Skeletal muscle satellite cell (primary cell): ENCODE measurements around the gene ZNF25. TPM values are rescaled to one million over a fixed set of nuclear protein-coding genes. Genes with fewer than 3 reads are reported as not detected.
A peak's percentile ranks its signal among the peaks of the same experiment; 100 is the strongest.
"Not testable (repeated sequence)": the region's sequence is repeated elsewhere in the genome, so short reads cannot be mapped to it uniquely, and the experiment has no call there.

ENCODE experiments used
- H3K27me3 ChIP-seq: 2 replicates; pipeline ENCODE4 v1.7.0; 2013; ENCODE audit warnings: low read length; ENCODE audit not compliant: control insufficient read depth, insufficient read depth
- H3K36me3 ChIP-seq: 2 replicates; pipeline ENCODE4 v1.7.0; 2013; ENCODE audit warnings: mild to moderate bottlenecking, control low read depth, low read length; ENCODE audit not compliant: insufficient read depth
- H3K4me1 ChIP-seq: 2 replicates; pipeline ENCODE4 v1.7.0; 2013; ENCODE audit warnings: low read length; ENCODE audit not compliant: control insufficient read depth, insufficient read depth
- H3K4me2 ChIP-seq: 2 replicates; pipeline ENCODE4 v1.7.0; 2013; ENCODE audit warnings: mild to moderate bottlenecking, low read length
- H3K4me3 ChIP-seq: 2 replicates; pipeline ENCODE4 v1.7.0; 2013; ENCODE audit warnings: low read length
- H3K9ac ChIP-seq: 2 replicates; pipeline ENCODE4 v1.7.0; 2013; ENCODE audit warnings: mild to moderate bottlenecking, low read depth, low read length, moderate library complexity
- H3K9me3 ChIP-seq: replicated peaks from 2 replicates; pipeline ENCODE4 v1.7.0; 2013; ENCODE audit warnings: mild to moderate bottlenecking, control low read depth, low read length
- total RNA-seq: library from RNA; depleted of rRNA; stranded (reverse); fragments of >200 nt; gene quantifications from 2 replicates; pipeline ENCODE4 v1.2.3, GENCODE V29; 2012; rRNA removed

The ZNF25 gene
- total RNA-seq: 7.6 and 8.1 TPM in 2 replicates

GRCh38 chr10:37976091-37976879 is at the start of gene ZNF25:
ZNF25 (minus strand) TSS chr10:37976647; CDS start chr10:37971722, 4,925 bp downstream.
- Histone ChIP-seq H3K9ac (peak within 1 kb of the TSS; percentile 94), H3K36me3 (no peaks in the 10 kb centered on the region), H3K4me3 (peak within 1 kb of the TSS; percentile 78), H3K9me3 (no peaks in the 10 kb centered on the region), H3K4me2 (peak within 1 kb of the TSS; percentile 89), H3K4me1 (peaks cover 11% of the 10 kb centered on the region), H3K27me3 (no peaks in the 10 kb centered on the region)

GRCh38 chr10:38025283-38025682 is 48.8 kb upstream of the ZNF25 start:
- Histone ChIP-seq H3K36me3 (peaks cover 31% of the 10 kb centered on the region), H3K27me3 (no peaks in the 10 kb centered on the region), H3K4me2 (no peak overlapping the region), H3K4me1 (no peaks in the 10 kb centered on the region), H3K4me3 (no peak overlapping the region), H3K9me3 (no peaks in the 10 kb centered on the region), H3K9ac (no peak overlapping the region)

GRCh38 chr10:38019124-38019523 is 42.7 kb upstream of the ZNF25 start:
- H3K9me3 ChIP-seq, H3K27me3 ChIP-seq, H3K4me2 ChIP-seq, H3K9ac ChIP-seq, H3K4me3 ChIP-seq, H3K4me1 ChIP-seq: not testable (repeated sequence)
- peaks cover 39% of the 10 kb centered on the region for H3K36me3 ChIP-seq

GRCh38 chr10:38016354-38016753 is 39.9 kb upstream of the ZNF25 start:
- no peak overlapping the region for H3K4me2 ChIP-seq

GRCh38 chr10:38010119-38010903 is 33.9 kb upstream of the ZNF25 start, which contains the start of gene ZNF33A:
ZNF33A (plus strand) TSS chr10:38010675; CDS start chr10:38012342, 1,667 bp downstream.
- H3K4me2 ChIP-seq: peak within 1 kb of the TSS; percentile 91
- H3K9me3 ChIP-seq: no peaks in the 10 kb centered on the region
- peak within 1 kb of the TSS; percentile 80 for H3K4me3 ChIP-seq
- peaks cover 3% of the 10 kb centered on the region for H3K36me3 ChIP-seq
- H3K9ac ChIP-seq: peak within 1 kb of the TSS; percentile 83
- no peaks in the 10 kb centered on the region for H3K4me1 ChIP-seq
- no peaks in the 10 kb centered on the region for H3K27me3 ChIP-seq

More at GRCh38 chr10:38016354-38016753, 39.9 kb upstream of the ZNF25 start:
- Histone ChIP-seq H3K4me3 (no peak overlapping the region), H3K9ac (no peak overlapping the region), H3K36me3 (peaks cover 32% of the 10 kb centered on the region), H3K9me3 (no peaks in the 10 kb centered on the region), H3K27me3 (no peaks in the 10 kb centered on the region), H3K4me1 (no peaks in the 10 kb centered on the region)

- no peaks in the 10 kb centered on the region for H3K27me3 ChIP-seq
- no peak overlapping the region for H3K4me3 ChIP-seq
- H3K9me3 ChIP-seq: no peaks in the 10 kb centered on the region
- no peak overlapping the region for H3K9ac ChIP-seq
- H3K4me1 ChIP-seq: no peaks in the 10 kb centered on the region
- no peaks in the 10 kb centered on the region for H3K36me3 ChIP-seq
- H3K4me2 ChIP-seq: no peak overlapping the region
Measured at GRCh38 chr10:38007991-38008390, 31.5 kb upstream of the ZNF25 start.

GRCh38 chr10:38007551-38007950 is 31.1 kb upstream of the ZNF25 start:
- Histone ChIP-seq H3K9ac (no peak overlapping the region), H3K4me3 (no peak overlapping the region), H3K4me2 (no peak overlapping the region), H3K4me1 (no peaks in the 10 kb centered on the region), H3K36me3 (no peaks in the 10 kb centered on the region), H3K27me3 (no peaks in the 10 kb centered on the region), H3K9me3 (no peaks in the 10 kb centered on the region)

- Histone ChIP-seq H3K4me1 (no peaks in the 10 kb centered on the region), H3K4me3 (no peak overlapping the region), H3K9ac (no peak overlapping the region), H3K9me3 (no peaks in the 10 kb centered on the region), H3K27me3 (no peaks in the 10 kb centered on the region), H3K4me2 (no peak overlapping the region), H3K36me3 (no peaks in the 10 kb centered on the region)
Measured at GRCh38 chr10:38003588-38003987, 27.1 kb upstream of the ZNF25 start.

GRCh38 chr10:38003026-38003425 is 26.6 kb upstream of the ZNF25 start:
- Histone ChIP-seq H3K27me3 (no peaks in the 10 kb centered on the region), H3K4me2 (no peak overlapping the region), H3K9ac (no peak overlapping the region), H3K36me3 (no peaks in the 10 kb centered on the region), H3K9me3 (no peaks in the 10 kb centered on the region), H3K4me1 (no peaks in the 10 kb centered on the region), H3K4me3 (no peak overlapping the region)

GRCh38 chr10:38000474-38000873 is 24.0 kb upstream of the ZNF25 start:
- H3K36me3 ChIP-seq, H3K9me3 ChIP-seq, H3K9ac ChIP-seq, H3K4me2 ChIP-seq, H3K27me3 ChIP-seq, H3K4me1 ChIP-seq, H3K4me3 ChIP-seq: not testable (repeated sequence)

- not testable (repeated sequence) for H3K4me3 ChIP-seq, H3K27me3 ChIP-seq, H3K4me1 ChIP-seq, H3K36me3 ChIP-seq, H3K4me2 ChIP-seq, H3K9ac ChIP-seq, H3K9me3 ChIP-seq
Measured at GRCh38 chr10:37998920-37999319, 22.5 kb upstream of the ZNF25 start.
